AG04450 (cell line): ENCODE data around the gene SOWAHB. TPM values are rescaled to one million over a fixed set of nuclear protein-coding genes. Genes with fewer than 3 reads are reported as not detected.

Source experiments
- CTCF ChIA-PET: fragments of 300-600, 350-600 bp; formaldehyde crosslinking; extraction: SDS; loops from one replicate; lab custom pipeline; 2022; ENCODE audit warnings: antibody characterized with exemption, inconsistent platforms; lab: Charles Lee
- POLR2A ChIA-PET: fragments of 350-600 bp; formaldehyde crosslinking; extraction: SDS; loops from one replicate; lab custom pipeline; 2021; ENCODE audit warnings: antibody characterized with exemption, inconsistent platforms; lab: Yijun Ruan, JAX
- DNase-seq: peaks from one replicate; pipeline ENCODE4 v3.0.0-alpha.2; 2011; ENCODE audit warnings: low read depth, low spot score
- H3K27ac ChIP-seq: one replicate; pipeline ENCODE4 v1.5.1; 2012; ENCODE audit warnings: low read depth, low read length, control low read depth
- H3K27me3 ChIP-seq: one replicate; pipeline ENCODE4 v1.6.0; 2012; ENCODE audit warnings: low read length; ENCODE audit not compliant: control insufficient read depth, insufficient read depth
- H3K4me3 ChIP-seq: 2 replicates; pipeline ENCODE4 v1.5.1; 2011; ENCODE audit warnings: mild to moderate bottlenecking, low read depth, low read length, control low read depth
- H3K9me3 ChIP-seq: 2 replicates; pipeline ENCODE4 v1.5.1; 2012; ENCODE audit warnings: low read length; ENCODE audit not compliant: control insufficient read depth, insufficient read depth
- CTCF ChIP-seq: IDR thresholded peaks from 2 replicates; pipeline ENCODE4 v1.5.1; 2011; ENCODE audit warnings: low read depth, low read length, control low read depth, inconsistent platforms
- polyA plus RNA-seq: library from polyadenylated mRNA; depleted of rRNA; stranded (reverse); fragments of >200 nt; gene quantifications from 2 replicates; pipeline ENCODE4 v1.2.3, GENCODE V29; 2011

Gene SOWAHB
- polyA plus RNA-seq, 1 experiment: not detected

- CTCF ChIA-PET: no interaction called here
- H3K27me3 ChIP-seq: no peaks in the 10 kb centered on the region
- TF ChIP-seq CTCF: no peak
Observed at GRCh38 chr4:76923619-76924357, 25.8 kb upstream of the SOWAHB start.

GRCh38 chr4:76920715-76921114 lies 22.8 kb upstream of the SOWAHB start:
- no peak for TF ChIP-seq CTCF
- H3K4me3 ChIP-seq: no peak overlapping the region
- H3K27ac ChIP-seq: no peak overlapping the region
- no peak for DNase-seq
- H3K9me3 ChIP-seq: no peaks in the 10 kb centered on the region
- H3K27me3 ChIP-seq: no peaks in the 10 kb centered on the region
- ChIA-PET POLR2A (no interaction called here), CTCF (no interaction called here)

More at GRCh38 chr4:76923619-76924357, 25.8 kb upstream of the SOWAHB start:
- H3K9me3 ChIP-seq: no peaks in the 10 kb centered on the region
- H3K27ac ChIP-seq: no peak overlapping the region
- H3K4me3 ChIP-seq: no peak overlapping the region
- DNase-seq: no peak
- POLR2A ChIA-PET: no interaction called here

- no peak for TF ChIP-seq CTCF
- H3K4me3 ChIP-seq: no peak overlapping the region
- ChIA-PET POLR2A (no interaction called here), CTCF (no interaction called here)
- DNase-seq: no peak
- H3K9me3 ChIP-seq: peaks cover 4% of the 10 kb centered on the region; the same call in 1 of the 2 replicates
- H3K27ac ChIP-seq: no peak overlapping the region
- H3K27me3 ChIP-seq: no peaks in the 10 kb centered on the region
Observed at GRCh38 chr4:76909711-76910110, 11.8 kb upstream of the SOWAHB start.

- peak; percentile 29 for DNase-seq
- H3K27ac ChIP-seq: no peak overlapping the region
- ChIA-PET CTCF (interaction anchor here (0.8 kb wide), 1 partner anchor 14 kb away, joined by 3 read pairs; no protein-coding TSS in a partner anchor), POLR2A (interaction anchor here (1.3 kb wide), 1 partner anchor 123 kb away, joined by 3 read pairs; no protein-coding TSS in a partner anchor)
- H3K9me3 ChIP-seq: peaks cover 6% of the 10 kb centered on the region; the same call in 1 of the 2 replicates
- no peaks in the 10 kb centered on the region for H3K27me3 ChIP-seq
- no peak overlapping the region for H3K4me3 ChIP-seq
- no peak for TF ChIP-seq CTCF
Observed at GRCh38 chr4:76905521-76905920, 7.6 kb upstream of the SOWAHB start.

- peaks cover 6% of the 10 kb centered on the region; the same call in 1 of the 2 replicates for H3K9me3 ChIP-seq
- no peak overlapping the region for H3K27ac ChIP-seq
- no peak overlapping the region for H3K4me3 ChIP-seq
- POLR2A ChIA-PET: no interaction called here
- no peak for DNase-seq
- TF ChIP-seq CTCF: no peak
- peaks cover 4% of the 10 kb centered on the region for H3K27me3 ChIP-seq
- CTCF ChIA-PET: no interaction called here
Observed at GRCh38 chr4:76904646-76905190, 6.8 kb upstream of the SOWAHB start.
